ENCODE data around the gene VTCN1. TPM values are rescaled to one million over a fixed set of nuclear protein-coding genes. Genes with fewer than 3 reads are reported as not detected.

The VTCN1 gene
- total RNA-seq, 1 donor from 2014 or later, result 49.4 TPM

DNA sequence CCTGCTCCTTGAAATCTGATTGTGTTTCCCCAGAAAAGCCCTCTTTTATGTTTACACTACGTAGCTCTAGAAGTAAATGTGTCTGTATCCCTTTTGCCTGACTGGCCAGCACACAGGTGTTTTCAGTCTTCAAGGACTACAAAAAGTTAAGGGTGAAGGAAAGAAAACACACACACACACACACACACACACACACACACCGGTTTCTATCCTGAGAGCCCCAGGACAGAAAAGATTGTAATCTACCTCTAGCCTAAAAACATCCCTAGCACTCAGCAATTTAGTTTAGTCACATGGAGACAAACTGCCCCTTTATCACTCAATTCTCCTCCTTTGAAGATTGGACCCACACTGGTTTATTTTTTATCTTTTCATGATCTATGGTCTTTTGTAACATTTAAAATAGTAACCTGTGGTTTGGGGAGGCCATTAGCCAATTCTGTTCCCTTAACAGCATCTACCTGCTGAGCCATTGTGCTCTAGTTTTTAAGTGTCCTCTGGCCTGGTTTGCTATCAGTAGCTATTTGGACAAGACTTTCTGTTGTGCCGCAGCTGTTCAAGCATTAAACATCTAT is 73.4 kb downstream of the VTCN1 start:
- H3K9me3 Mint-ChIP-seq, result no peaks in the 10 kb centered on the region
- H3K36me3 Mint-ChIP-seq, result no peaks in the 10 kb centered on the region
- H3K27ac Mint-ChIP-seq, result peak overlapping the region; percentile 25
- peaks cover 41% of the 10 kb centered on the region for H3K4me1 Mint-ChIP-seq (ENCODE audit: unreplicated experiment)
- no peak overlapping the region for H3K4me3 Mint-ChIP-seq
- no peaks in the 10 kb centered on the region for H3K27me3 Mint-ChIP-seq
- TF ChIP-seq, protein P1, sequence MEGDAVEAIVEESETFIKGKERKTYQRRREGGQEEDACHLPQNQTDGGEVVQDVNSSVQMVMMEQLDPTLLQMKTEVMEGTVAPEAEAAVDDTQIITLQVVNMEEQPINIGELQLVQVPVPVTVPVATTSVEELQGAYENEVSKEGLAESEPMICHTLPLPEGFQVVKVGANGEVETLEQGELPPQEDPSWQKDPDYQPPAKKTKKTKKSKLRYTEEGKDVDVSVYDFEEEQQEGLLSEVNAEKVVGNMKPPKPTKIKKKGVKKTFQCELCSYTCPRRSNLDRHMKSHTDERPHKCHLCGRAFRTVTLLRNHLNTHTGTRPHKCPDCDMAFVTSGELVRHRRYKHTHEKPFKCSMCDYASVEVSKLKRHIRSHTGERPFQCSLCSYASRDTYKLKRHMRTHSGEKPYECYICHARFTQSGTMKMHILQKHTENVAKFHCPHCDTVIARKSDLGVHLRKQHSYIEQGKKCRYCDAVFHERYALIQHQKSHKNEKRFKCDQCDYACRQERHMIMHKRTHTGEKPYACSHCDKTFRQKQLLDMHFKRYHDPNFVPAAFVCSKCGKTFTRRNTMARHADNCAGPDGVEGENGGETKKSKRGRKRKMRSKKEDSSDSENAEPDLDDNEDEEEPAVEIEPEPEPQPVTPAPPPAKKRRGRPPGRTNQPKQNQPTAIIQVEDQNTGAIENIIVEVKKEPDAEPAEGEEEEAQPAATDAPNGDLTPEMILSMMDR (conservative IDR thresholded peaks at IDR 0.05), result no peak
- no peak for DNase-seq (ENCODE audit: extremely low spot score, unreplicated experiment)

DNA sequence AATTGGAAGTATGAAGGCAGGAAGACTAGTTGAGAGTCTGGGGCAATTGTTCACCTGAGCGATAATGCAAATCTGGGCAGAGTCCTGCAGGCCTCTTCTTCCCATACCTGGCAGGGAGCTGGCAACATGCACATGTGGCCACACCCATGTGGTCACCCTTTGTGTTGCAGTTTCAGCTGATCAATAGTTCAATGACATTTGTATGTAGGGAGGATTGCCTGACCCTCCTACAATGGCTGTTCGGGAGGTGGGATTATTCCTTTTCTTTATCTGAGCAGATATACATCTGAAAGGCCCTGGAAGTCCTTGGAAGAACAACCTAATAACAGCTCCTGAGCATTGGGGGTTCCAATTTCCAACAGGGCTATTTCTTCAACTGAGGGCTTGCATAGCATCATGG is 74.0 kb downstream of the VTCN1 start:
- peaks cover 44% of the 10 kb centered on the region for H3K4me1 Mint-ChIP-seq (ENCODE audit: unreplicated experiment)
- no peaks in the 10 kb centered on the region for H3K27me3 Mint-ChIP-seq
- H3K36me3 Mint-ChIP-seq, result no peaks in the 10 kb centered on the region
- H3K4me3 Mint-ChIP-seq, result no peak overlapping the region
- DNase-seq (ENCODE audit: extremely low spot score, unreplicated experiment), result no peak
- TF ChIP-seq, protein P1 (conservative IDR thresholded peaks at IDR 0.05), result no peak
- no peak overlapping the region for H3K27ac Mint-ChIP-seq
- no peaks in the 10 kb centered on the region for H3K9me3 Mint-ChIP-seq

DNA sequence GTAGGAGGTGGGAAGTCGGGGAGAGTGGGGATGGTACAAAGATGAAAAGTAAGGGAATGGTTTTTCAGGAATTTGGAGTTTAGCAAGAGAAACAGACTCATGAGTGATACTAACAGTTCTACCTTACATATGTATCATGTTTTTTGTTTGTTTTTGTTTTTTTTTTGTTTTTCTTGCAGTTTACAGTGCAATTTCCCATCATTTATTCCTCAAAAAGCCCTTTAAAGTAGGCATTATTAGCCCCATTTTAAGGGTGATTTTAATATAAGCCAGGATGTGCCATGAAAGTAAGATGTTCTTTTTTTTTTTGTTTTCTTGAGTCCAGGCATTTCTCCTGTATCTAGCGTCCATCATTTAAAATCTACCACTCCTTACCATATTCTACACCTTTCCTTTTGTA is 75.4 kb downstream of the VTCN1 start:
- Mint-ChIP-seq H3K4me3 (no peak overlapping the region), H3K4me1 (ENCODE audit: unreplicated experiment) (peaks cover 44% of the 10 kb centered on the region), H3K27me3 (no peaks in the 10 kb centered on the region), H3K9me3 (no peaks in the 10 kb centered on the region), H3K27ac (no peak overlapping the region), H3K36me3 (no peaks in the 10 kb centered on the region)
- DNase-seq (ENCODE audit: extremely low spot score, unreplicated experiment), result no peak
- TF ChIP-seq, protein P1 (conservative IDR thresholded peaks at IDR 0.05), result no peak

DNA sequence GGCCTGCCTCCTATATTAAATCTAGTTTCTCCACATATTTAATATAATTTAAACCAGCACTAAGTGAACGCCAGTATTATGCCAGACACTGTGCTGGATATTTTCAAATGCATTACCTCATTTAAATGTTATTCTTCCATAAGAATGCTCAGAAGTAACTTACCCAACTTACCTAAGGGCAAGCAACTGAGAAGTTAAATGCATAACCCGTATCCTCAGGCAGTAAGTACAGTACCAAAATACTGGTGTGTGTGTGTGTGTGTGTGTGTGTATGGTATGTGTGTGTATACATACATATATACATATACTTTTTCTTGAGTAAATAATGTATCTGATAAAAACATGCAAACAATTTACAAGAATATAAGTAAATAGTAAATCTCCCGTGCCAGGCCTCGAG is 80.2 kb downstream of the VTCN1 start:
- no peaks in the 10 kb centered on the region for H3K36me3 Mint-ChIP-seq
- no peak overlapping the region for H3K27ac Mint-ChIP-seq
- TF ChIP-seq, protein P1 (conservative IDR thresholded peaks at IDR 0.05), result no peak
- H3K9me3 Mint-ChIP-seq, result no peaks in the 10 kb centered on the region
- no peak for DNase-seq (ENCODE audit: extremely low spot score, unreplicated experiment)
- no peak overlapping the region for H3K4me3 Mint-ChIP-seq
- H3K4me1 Mint-ChIP-seq (ENCODE audit: unreplicated experiment), result peaks cover 28% of the 10 kb centered on the region
- H3K27me3 Mint-ChIP-seq, result no peaks in the 10 kb centered on the region

DNA sequence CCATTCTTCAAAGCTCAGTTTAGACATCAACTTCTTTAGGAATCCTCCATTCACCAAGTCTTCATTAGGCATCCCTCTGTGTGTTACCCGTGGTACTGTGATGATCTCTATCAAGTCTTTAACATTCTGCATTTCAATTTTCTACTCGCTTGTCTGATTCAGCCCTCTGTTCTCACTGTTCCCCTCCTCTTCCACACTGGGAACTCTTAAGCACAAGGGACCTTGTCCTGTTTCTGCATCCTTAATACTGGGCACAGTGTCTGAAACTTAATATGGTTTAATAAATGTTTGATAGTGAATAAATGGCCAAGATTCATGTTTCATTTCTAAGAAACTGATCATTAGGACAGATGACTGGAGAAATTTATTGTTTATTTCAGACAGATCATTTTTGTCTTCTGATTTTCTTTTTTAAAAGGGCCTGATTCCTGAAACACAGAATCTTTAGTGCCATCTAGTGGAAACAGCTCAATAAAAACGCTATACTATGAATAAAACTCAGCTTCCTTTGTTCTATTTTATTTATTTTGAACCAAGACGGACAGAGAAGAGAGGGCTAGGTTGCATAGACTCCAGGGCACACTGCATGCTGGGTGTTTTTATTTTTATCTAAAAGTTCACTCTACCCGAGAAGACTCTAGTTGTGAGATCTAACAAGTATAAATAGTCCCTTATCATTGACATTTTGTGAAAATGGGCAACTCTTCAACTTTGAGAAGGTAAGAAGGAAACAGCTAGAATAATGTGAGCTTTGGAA is 82.2 kb downstream of the VTCN1 start:
- Mint-ChIP-seq H3K4me1 (ENCODE audit: unreplicated experiment) (peaks cover 18% of the 10 kb centered on the region), H3K36me3 (no peaks in the 10 kb centered on the region), H3K4me3 (peak overlapping the region; percentile 11), H3K27ac (peak overlapping the region; percentile 75), H3K27me3 (no peaks in the 10 kb centered on the region), H3K9me3 (no peaks in the 10 kb centered on the region)
- TF ChIP-seq, protein P1 (conservative IDR thresholded peaks at IDR 0.05), result peak; percentile 75
- DNase-seq (ENCODE audit: extremely low spot score, unreplicated experiment), result no peak

Data from type B pancreatic cell (in vitro differentiated cells).